ENCODE results near the gene ICAM4.

DNA sequence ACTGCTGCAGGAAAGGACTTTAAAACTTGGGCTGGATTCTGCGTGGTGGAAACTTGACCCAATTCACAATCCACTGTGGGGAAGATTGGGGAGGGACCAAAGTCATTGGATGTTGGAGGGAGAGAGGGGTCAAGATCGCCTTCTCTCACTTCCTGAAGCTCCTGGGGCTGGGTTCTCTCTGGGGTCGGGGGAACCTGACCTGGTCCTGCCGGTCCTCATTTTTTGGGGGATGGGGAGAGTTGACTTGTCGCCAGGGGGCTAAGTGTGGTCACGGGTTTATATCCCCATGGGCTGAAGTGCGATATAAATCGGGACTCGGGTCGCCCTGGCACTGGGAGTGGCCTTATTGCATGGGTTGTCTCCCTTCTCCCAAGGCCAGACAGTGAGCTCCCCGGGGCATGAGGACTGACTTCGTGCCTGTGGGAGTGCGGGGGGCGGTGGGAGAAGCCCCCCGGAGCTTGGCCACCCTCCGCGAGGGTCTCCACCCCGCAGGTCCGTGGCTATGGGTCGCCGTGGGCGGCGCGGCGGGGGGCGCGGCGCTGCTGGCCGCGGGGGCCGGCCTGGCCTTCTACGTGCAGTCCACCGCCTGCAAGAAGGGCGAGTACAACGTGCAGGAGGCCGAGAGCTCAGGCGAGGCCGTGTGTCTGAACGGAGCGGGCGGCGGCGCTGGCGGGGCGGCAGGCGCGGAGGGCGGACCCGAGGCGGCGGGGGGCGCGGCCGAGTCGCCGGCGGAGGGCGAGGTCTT lies 9.3 kb downstream of the ICAM4 start:
- TF ChIP-seq CTCF (IDR thresholded peaks at IDR 0.05; ENCODE audit: low read depth, low read length) (no peak), POLR2A (IDR thresholded peaks at IDR 0.05; ENCODE audit: extremely low read depth, insufficient read length) (no peak)

Measured in NB4 (cell line).